MM.1S (cell line): ENCODE data around the gene CCDC88C.

Experiments used
- CTCF ChIP-seq: fragments of 300-600 bp; sonication (generic); IDR thresholded peaks from 2 replicates; pipeline ENCODE4 v1.5.1; 2016; ENCODE audit warnings: antibody characterized with exemption, low read length, mixed read lengths
- EZH2 ChIP-seq: fragments of 300-600 bp; sonication (generic); optimal IDR thresholded peaks from 2 replicates; pipeline ENCODE3; 2017; ENCODE audit warnings: low read depth, mild to moderate bottlenecking, antibody characterized with exemption, low read length, mixed read lengths

GRCh38 chr14:91250912-91251311 lies 166.7 kb downstream of the CCDC88C start:
- TF ChIP-seq EZH2 (no peak), CTCF (no peak)
